RWPE1 (cell line): ENCODE results near the gene NDUFB6.
"Not testable (repeated sequence)": the region's sequence is repeated elsewhere in the genome, so short reads cannot be mapped to it uniquely, and the experiment has no call there.

Source experiments
- CTCF ChIA-PET: fragments of 350-600 bp; sonication (Branson Sonifier 250); formaldehyde crosslinking; extraction: SDS; loops from one replicate; lab custom pipeline; 2021; lab: Yijun Ruan, JAX
- POLR2A ChIA-PET: fragments of 400-600 bp; formaldehyde crosslinking; extraction: SDS; loops from one replicate; lab custom pipeline; 2020; ENCODE audit warnings: antibody characterized with exemption; ENCODE audit not compliant: low non-redundant PET; lab: Yijun Ruan, JAX
- DNase-seq: peaks from one replicate; pipeline ENCODE4 v3.0.0; 2012; ENCODE audit warnings: low spot score
- H3K27ac ChIP-seq: fragments of 450-650 bp; 2 replicates; pipeline ENCODE4 v1.5.1; 2017
- TF ChIP-seq, protein P1 (sequence below): fragments of 450-650 bp; conservative IDR thresholded peaks from 2 replicates; pipeline ENCODE4 v1.5.1; 2017; ENCODE audit warnings: low read depth, mild to moderate bottlenecking

Gene NDUFB6

DNA sequence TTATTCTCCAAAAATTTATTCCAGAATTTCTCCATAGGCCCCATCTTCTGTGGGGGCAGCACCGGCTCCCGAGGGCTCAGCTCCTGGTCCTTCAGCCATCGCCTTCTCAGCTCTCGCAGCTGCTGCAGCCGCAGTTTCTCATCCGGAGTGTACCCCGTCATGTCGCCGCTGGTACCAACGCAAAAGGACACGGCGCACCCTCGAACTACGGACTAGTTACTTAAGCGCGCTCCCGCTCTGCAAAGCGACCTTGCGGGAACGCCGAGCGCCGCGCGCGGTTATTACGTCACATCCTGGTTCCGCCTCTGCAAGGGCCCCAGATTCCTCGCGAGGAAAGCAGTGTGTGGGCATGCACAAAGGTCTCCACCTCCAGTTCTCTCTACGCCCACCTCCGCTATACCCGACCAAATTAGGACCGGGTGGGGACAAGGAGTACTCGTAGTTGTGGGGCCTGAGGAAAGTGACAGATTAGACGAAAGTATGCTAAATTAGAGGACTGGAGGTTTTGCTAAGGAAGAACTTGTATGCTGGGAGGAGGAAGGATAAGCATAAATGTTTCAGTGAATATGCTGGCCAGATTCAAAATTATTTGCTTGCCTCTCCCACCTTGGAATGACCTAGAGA lies at the start of gene NDUFB6:
Gene NDUFB6 (minus strand): TSS at position 260 of the 624 bp plus-strand sequence. CDS start 99 bp downstream, at position 161.
- ChIA-PET POLR2A (interaction anchor here (0.5 kb wide), 1 partner anchor 33 kb away, joined by 3 read pairs; no protein-coding TSS in a partner anchor), CTCF (interaction anchor here (0.6 to 2.8 kb wide), 8 partner anchors 9 to 221 kb away, joined by 3 to 39 read pairs (median 4); partner anchors contain the start of gene ACO1)
- TF ChIP-seq, protein P1, sequence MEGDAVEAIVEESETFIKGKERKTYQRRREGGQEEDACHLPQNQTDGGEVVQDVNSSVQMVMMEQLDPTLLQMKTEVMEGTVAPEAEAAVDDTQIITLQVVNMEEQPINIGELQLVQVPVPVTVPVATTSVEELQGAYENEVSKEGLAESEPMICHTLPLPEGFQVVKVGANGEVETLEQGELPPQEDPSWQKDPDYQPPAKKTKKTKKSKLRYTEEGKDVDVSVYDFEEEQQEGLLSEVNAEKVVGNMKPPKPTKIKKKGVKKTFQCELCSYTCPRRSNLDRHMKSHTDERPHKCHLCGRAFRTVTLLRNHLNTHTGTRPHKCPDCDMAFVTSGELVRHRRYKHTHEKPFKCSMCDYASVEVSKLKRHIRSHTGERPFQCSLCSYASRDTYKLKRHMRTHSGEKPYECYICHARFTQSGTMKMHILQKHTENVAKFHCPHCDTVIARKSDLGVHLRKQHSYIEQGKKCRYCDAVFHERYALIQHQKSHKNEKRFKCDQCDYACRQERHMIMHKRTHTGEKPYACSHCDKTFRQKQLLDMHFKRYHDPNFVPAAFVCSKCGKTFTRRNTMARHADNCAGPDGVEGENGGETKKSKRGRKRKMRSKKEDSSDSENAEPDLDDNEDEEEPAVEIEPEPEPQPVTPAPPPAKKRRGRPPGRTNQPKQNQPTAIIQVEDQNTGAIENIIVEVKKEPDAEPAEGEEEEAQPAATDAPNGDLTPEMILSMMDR: no peak
- DNase-seq: peak; percentile 91
- H3K27ac ChIP-seq: peak within 1 kb of the TSS; percentile 92

DNA sequence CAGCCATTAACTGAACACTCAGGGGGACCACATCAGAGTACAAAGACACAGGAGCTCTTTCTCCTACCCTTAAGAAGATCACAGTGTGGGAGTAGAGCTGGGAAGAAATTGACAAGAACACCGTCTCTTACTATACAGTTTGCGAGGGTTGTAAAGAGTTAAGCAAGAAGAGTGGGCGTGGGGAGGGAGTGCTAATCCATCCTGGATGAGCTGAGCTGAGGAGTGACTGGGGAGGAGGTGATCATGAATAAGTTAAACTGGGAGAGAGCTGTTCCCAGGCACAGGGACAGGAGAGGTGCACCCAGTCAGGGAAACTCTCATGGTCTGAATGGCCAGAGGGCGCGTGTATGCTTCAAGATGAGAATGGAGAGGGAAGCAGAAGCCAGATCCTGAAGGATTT lies 45.3 kb upstream of the NDUFB6 start:
- CTCF ChIA-PET: interaction anchor here (0.7 kb wide), 1 partner anchor 37 kb away, joined by 3 read pairs; no protein-coding TSS in a partner anchor
- POLR2A ChIA-PET: no interaction called here
- no peak for DNase-seq
- H3K27ac ChIP-seq: no peak overlapping the region
- TF ChIP-seq, protein P1: no peak

DNA sequence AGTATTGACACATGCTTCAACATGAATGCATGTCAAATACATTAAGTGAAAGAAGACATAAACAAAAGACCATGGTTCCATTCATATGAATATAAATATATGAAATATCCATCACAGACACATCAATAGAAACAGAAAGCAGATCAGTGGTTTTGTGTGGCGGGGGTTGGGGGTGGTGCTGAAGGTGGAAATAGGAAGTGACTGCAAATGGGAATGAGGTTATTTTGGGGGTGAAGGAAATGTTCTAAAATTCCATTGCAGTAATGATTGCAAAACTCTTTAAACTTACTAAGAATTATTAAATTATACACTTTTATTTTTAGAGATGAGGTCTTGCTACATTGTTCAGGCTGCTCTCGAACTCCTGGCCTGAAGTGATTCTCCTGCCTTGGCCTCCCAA lies 33.9 kb upstream of the NDUFB6 start:
- DNase-seq: no peak
- H3K27ac ChIP-seq: no peak overlapping the region
- CTCF ChIA-PET: interaction anchor here (0.8 kb wide), 1 partner anchor 39 kb away, joined by 3 read pairs; no protein-coding TSS in a partner anchor
- TF ChIP-seq, protein P1: no peak
- POLR2A ChIA-PET: no interaction called here

DNA sequence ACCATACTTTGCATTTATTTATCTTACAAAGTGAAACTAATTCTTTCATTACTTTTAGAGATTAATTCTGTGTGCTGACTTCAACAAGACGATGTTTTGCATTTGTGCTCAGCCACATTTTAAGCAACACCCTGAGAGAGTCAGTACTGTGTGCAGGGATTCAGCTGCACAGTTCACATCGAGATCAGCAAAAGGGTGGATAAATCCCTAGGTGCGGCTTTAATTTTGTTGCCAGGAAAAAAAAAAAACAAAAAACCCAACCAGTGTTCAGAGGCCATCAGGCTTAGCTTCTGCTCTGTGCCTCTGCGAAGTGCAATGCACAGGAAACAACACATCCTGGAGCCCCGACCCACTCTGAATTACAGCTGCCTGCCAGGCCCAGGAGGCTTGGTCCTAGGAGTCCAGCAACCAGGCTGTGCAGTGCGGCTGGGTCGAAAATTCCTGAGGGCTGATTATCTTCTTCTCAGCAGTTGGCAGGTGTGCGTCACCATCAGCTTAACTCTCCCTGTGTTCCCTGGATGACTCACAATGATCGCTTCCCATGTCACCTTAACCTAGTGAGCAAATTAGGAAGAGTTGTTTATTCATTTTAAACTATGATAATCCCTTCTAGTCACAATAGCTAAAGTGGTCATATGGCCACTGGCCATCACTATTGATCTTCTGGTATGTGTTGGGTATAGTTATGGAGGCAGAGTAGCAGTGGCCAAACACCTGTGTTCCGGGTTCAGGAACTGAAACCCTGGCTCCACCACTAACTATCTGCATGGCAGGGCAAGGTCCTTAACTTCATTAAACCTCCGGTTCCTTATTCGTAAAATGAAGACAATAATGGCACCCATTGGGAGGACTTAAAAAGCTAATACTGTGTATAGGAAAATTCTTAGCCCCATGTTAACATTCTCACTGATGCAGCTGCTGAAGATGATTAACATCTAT lies 31.2 kb upstream of the NDUFB6 start:
- peak; percentile 93 for DNase-seq
- TF ChIP-seq, protein P1: no peak
- POLR2A ChIA-PET: no interaction called here

DNA sequence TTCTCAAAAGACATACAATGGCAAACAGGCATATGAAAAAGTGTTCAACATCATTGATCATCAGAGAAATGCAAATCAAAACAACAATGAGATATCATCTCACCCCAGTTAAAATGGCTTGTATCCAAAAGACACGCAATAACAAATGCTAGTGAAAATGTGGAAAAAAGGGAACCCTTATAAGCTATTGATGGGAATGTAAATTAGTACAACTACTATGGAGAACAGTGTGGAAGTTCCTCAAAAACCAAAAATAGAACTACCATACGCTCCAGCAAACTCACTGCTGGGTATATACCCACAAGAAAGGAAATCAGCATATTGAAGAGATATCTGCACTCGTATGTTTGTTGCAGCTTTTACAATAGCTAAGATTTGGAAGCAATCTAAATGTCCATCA lies 26.1 kb upstream of the NDUFB6 start:
- POLR2A ChIA-PET, H3K27ac ChIP-seq, DNase-seq, CTCF ChIA-PET: not testable (repeated sequence)

More for the DNA sequence above, 31.2 kb upstream of the NDUFB6 start:
- CTCF ChIA-PET: interaction anchor here (0.5 to 1.6 kb wide), 6 partner anchors 15 to 799 kb away, joined by 3 to 4 read pairs (median 3); no protein-coding TSS in a partner anchor
- H3K27ac ChIP-seq: no peak overlapping the region

DNA sequence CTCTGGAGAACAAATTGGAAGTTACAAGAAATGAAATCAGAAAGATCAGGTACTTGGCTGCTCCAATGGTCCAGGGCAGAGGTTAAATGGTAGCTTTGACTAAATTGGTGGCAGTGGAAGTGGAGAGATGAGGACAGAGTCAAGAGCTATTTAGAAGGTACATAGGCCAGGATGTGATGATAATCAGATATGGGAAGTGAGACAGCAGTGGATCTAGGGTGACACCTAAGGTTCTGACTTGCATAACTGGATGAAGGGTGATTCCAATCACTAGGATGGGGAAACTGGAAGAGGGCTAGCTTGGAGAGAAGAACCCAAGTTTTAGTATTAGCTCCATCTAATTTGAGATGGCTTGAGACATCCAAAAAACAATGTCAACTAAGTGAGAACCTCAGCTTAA lies 24.0 kb upstream of the NDUFB6 start:
- DNase-seq: no peak
- no peak overlapping the region for H3K27ac ChIP-seq
- TF ChIP-seq, protein P1: no peak
- POLR2A ChIA-PET: no interaction called here
- CTCF ChIA-PET: interaction anchor here (0.6 kb wide), 1 partner anchor 259 kb away, joined by 3 read pairs; no protein-coding TSS in a partner anchor
